Aorta (tissue), 5 donors: ENCODE measurements around the gene USP6NL. TPM values are rescaled to one million over a fixed set of nuclear protein-coding genes. Genes with fewer than 3 reads are reported as not detected.

Source experiments
- ATAC-seq: fragments of 200-7000 bp; cut with Tn5 transposase; one replicate; pipeline ENCODE4 v1.9.1; 2022; ENCODE audit warnings: moderate library complexity; ENCODE audit not compliant: low FRiP score
- DNase-seq, 2 donors: peaks; one replicate each; pipeline ENCODE4 v3.0.0-alpha.2; 2020
- H3K27ac ChIP-seq, 2 donors: one replicate each; pipeline ENCODE4 v1.5.1; 2013; ENCODE audit warnings: low read length in 2 of 2, mild to moderate bottlenecking in 2 of 2, moderate library complexity in 2 of 2, control low read depth in 1 of 2, inconsistent platforms in 1 of 2, low read depth in 1 of 2
- H3K27me3 ChIP-seq, 2 donors: one replicate each; pipeline ENCODE4 v1.6.1; 2013; ENCODE audit warnings: control low read depth in 1 of 2, low read length in 1 of 2, mild to moderate bottlenecking in 1 of 2, moderate library complexity in 1 of 2; ENCODE audit not compliant: insufficient read depth in 2 of 2, control insufficient read depth in 1 of 2
- H3K36me3 ChIP-seq, 2 donors: one replicate each; pipeline ENCODE4 v1.6.1; 2013; ENCODE audit warnings: control low read depth in 1 of 2, low read length in 1 of 2, mild to moderate bottlenecking in 1 of 2; ENCODE audit not compliant: insufficient read depth in 2 of 2, control insufficient read depth in 1 of 2
- H3K4me1 ChIP-seq, 2 donors: one replicate each; pipeline ENCODE4 v1.6.1; 2013; ENCODE audit warnings: low read length in 2 of 2, control low read depth in 1 of 2, mild to moderate bottlenecking in 1 of 2, moderate library complexity in 1 of 2; ENCODE audit not compliant: insufficient read depth in 2 of 2, control insufficient read depth in 1 of 2
- H3K4me3 ChIP-seq, 2 donors: one replicate each; pipeline ENCODE4 v1.5.1; 2013; ENCODE audit warnings: low read length in 2 of 2, control low read depth in 1 of 2, mild to moderate bottlenecking in 1 of 2
- H3K9me3 ChIP-seq: one replicate; pipeline ENCODE4 v1.6.1; 2013; ENCODE audit warnings: mild to moderate bottlenecking, low read length; ENCODE audit not compliant: control insufficient read depth
- WGBS, 2 donors: extraction: QIAGEN DNeasy Blood & Tissue Kit; methylation state at CpG; one replicate each; pipeline ENCODE4 v1.1.7; 2013; 5-methylcytosine and 5-hydroxymethylcytosine counted together
- intact Hi-C, 2 donors: fragments of 100-400 bp; cut with DNase I; formaldehyde crosslinking; loops; one replicate each; pipeline versions ENCODE4 v1.14.2 to v1.15.0; 2022
- polyA plus RNA-seq, 2 donors: library from polyadenylated mRNA; stranded (reverse); fragments of 200-250 nt; gene quantifications; one replicate each; pipeline ENCODE4 v1.2.3, GENCODE V29; 2013
- total RNA-seq, 2 donors: library from RNA; stranded (reverse); fragmentation: NEBNext Ultra II Directional; extraction: Animal tissue kit (Norgen Biotek cat#: 25700); gene quantifications; one replicate each; pipeline ENCODE4 v1.2.1, GENCODE V29; 2021
- donor health status: healthy with polysubstance abuse.
- donor health status: Bipolar disorder and iron deficiency.
- donor health status: DM: no; HTN: no; CAD: no.
- donor health status: DM: no; HTN: no; CAD: no.
- donor health status: DM: yes; HTN: yes; CAD: no.

USP6NL gene
- total and polyA plus RNA-seq, 4 donors: 3.8 to 12.5 (median 7.7) TPM

DNA sequence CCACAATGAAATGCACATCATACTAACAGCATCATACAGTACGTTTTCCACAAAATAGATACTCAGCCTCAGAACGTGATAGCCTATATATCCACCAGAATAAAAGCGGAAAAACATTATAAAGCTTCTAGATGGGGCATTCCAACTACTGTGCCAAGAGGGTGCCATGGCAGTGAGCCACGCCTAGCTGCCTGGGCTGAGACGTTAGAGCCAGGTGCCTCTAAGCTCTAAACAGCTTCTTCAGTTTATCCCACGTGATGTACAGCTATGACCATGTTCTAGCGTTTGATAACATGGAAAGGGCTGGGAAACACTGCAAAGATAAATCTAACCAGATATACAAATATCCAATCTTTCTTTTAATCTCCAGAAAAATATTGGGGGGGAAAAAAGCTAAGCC, 17.8 kb downstream of the USP6NL start:
- Histone ChIP-seq H3K36me3 (peaks cover 0 to 1% of the 10 kb centered on the region in 2 donors), H3K4me3 (no peak overlapping the region), H3K27ac (no peak overlapping the region), H3K27me3 (no peaks in the 10 kb centered on the region), H3K9me3 (no peaks in the 10 kb centered on the region), H3K4me1 (peaks cover 0 to 1% of the 10 kb centered on the region in 2 donors)
- no peak for DNase-seq
- 89 to 94% methylated on average over 7 of the region's 7 CpGs for WGBS, 2 donors
- no peak for ATAC-seq
- intact Hi-C loops: no loop called here

- DNase-seq (no peak), ATAC-seq (no peak)
- Histone ChIP-seq H3K9me3 (no peaks in the 10 kb centered on the region), H3K4me3 (no peak overlapping the region), H3K27me3 (no peaks in the 10 kb centered on the region), H3K27ac (no peak overlapping the region), H3K36me3 (peaks cover 0 to 1% of the 10 kb centered on the region in 2 donors), H3K4me1 (no peaks in the 10 kb centered on the region)
- intact Hi-C loops: no loop called here
- 93 to 94% methylated on average over 4 of the region's 4 CpGs for WGBS, 2 donors
These were observed 21.7 kb downstream of the USP6NL start for GRCh38 chr10:11589738-11590137.

DNA sequence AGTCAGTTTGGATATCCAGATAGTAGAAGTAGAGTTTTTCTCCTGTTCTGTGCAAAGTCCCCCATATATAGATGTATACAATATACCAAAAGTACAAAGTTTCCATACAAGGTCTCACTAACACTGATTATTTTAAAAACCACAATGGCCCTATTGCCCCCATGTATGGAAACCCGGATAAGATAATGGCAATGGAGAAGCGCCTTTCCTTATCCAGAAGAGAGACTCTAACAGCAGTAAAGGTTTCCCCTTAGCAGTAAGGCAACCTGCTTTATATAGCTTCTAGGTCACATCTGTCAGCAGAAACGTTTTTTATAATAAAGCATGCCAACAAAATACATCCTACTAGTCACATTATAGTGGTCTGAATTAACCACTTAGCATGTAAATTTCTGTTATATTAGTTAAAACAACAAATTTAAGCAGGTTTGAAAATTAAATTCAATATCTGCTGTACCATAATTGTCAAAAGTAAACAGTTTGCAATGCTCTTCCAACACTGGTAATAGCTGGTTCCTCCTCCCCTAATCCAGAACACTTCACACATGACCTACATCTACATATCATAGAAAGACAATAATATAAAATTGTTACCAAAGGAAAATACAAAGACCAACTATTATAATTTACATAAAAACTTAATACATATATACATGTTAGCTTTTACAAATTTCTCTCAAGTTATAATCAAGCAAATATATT, 22.4 kb downstream of the USP6NL start:
- 75 to 76% methylated on average over 3 of the region's 3 CpGs for WGBS, 2 donors
- intact Hi-C loops: no loop called here
- DNase-seq (no peak), ATAC-seq (no peak)
- H3K4me3 ChIP-seq: no peak overlapping the region
- H3K27ac ChIP-seq: no peak overlapping the region
- H3K9me3 ChIP-seq: no peaks in the 10 kb centered on the region
- no peaks in the 10 kb centered on the region for H3K4me1 ChIP-seq
- no peaks in the 10 kb centered on the region for H3K36me3 ChIP-seq
- no peaks in the 10 kb centered on the region for H3K27me3 ChIP-seq

GRCh38 chr10:11587722-11588259, 23.7 kb downstream of the USP6NL start:
- intact Hi-C loops: no loop called here
- WGBS, 2 donors: 90 to 91% methylated on average over 4 of the region's 4 CpGs

DNA sequence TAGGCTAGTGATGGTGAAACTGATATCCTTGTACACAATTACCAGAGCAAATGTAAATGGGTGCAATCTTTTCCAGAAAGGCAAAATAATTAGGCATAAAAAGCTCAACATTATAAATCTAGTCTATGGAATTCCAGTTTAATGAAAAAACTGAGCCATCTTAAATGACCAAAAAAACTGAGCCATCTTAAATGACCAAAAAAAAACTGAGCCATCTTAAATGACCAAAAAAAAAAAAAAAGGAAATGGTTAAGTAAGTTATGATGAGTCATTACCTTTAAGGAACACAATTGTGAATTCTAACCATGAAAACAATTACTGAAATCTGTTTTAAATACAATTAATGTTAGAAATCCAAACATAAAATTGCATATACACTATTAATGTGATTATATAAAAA, 25.3 kb downstream of the USP6NL start:
- ATAC-seq (no peak), DNase-seq (no peak)
- Histone ChIP-seq H3K4me3 (no peak overlapping the region), H3K27me3 (no peaks in the 10 kb centered on the region), H3K4me1 (no peaks in the 10 kb centered on the region), H3K9me3 (no peaks in the 10 kb centered on the region), H3K36me3 (no peaks in the 10 kb centered on the region), H3K27ac (no peak overlapping the region)
- intact Hi-C loops: no loop called here

More at GRCh38 chr10:11587722-11588259, 23.7 kb downstream of the USP6NL start:
- H3K4me1 ChIP-seq: no peaks in the 10 kb centered on the region
- no peak for DNase-seq
- no peak overlapping the region for H3K4me3 ChIP-seq
- H3K27ac ChIP-seq: no peak overlapping the region
- no peaks in the 10 kb centered on the region for H3K9me3 ChIP-seq
- no peak for ATAC-seq
- no peaks in the 10 kb centered on the region for H3K36me3 ChIP-seq
- no peaks in the 10 kb centered on the region for H3K27me3 ChIP-seq

- Histone ChIP-seq H3K4me3 (no peak overlapping the region), H3K9me3 (no peaks in the 10 kb centered on the region), H3K36me3 (no peaks in the 10 kb centered on the region), H3K27me3 (no peaks in the 10 kb centered on the region), H3K27ac (no peak overlapping the region), H3K4me1 (no peaks in the 10 kb centered on the region)
- intact Hi-C loops: no loop called here
- no peak for DNase-seq
- ATAC-seq: no peak
- WGBS, 2 donors: 41 to 45% methylated on average over 2 of the region's 2 CpGs
These were observed 30.2 kb downstream of the USP6NL start for GRCh38 chr10:11581213-11581612.

DNA sequence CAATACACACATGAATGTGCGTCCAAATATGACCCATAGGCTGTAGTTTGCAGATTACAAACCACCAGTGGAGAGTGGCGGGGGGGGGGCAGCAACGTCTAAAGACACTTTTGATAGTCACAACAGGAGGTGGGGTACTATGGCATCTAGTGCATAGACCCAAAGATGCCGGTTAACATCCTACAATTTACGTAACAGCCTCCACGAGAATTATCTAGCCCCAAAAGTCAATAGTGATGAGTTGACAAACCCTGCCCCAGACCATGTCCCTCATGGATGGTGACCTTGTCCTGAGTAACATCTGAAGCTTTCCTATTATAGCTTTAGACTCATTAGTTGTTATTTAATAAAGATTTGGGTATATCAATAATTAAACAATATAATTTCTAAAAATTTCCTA, 31.6 kb downstream of the USP6NL start:
- intact Hi-C loops: no loop called here
- Histone ChIP-seq H3K4me1 (no peaks in the 10 kb centered on the region), H3K4me3 (no peak overlapping the region), H3K9me3 (no peaks in the 10 kb centered on the region), H3K27me3 (no peaks in the 10 kb centered on the region), H3K36me3 (no peaks in the 10 kb centered on the region), H3K27ac (no peak overlapping the region)
- WGBS, 2 donors: 92% methylated on average over 6 of the region's 6 CpGs
- DNase-seq: no peak
- no peak for ATAC-seq

- DNase-seq: no peak
- WGBS, 2 donors: 86 to 91% methylated on average over 2 of the region's 2 CpGs
- intact Hi-C loops: no loop called here
These were observed 32.6 kb downstream of the USP6NL start for GRCh38 chr10:11578802-11579255.

DNA sequence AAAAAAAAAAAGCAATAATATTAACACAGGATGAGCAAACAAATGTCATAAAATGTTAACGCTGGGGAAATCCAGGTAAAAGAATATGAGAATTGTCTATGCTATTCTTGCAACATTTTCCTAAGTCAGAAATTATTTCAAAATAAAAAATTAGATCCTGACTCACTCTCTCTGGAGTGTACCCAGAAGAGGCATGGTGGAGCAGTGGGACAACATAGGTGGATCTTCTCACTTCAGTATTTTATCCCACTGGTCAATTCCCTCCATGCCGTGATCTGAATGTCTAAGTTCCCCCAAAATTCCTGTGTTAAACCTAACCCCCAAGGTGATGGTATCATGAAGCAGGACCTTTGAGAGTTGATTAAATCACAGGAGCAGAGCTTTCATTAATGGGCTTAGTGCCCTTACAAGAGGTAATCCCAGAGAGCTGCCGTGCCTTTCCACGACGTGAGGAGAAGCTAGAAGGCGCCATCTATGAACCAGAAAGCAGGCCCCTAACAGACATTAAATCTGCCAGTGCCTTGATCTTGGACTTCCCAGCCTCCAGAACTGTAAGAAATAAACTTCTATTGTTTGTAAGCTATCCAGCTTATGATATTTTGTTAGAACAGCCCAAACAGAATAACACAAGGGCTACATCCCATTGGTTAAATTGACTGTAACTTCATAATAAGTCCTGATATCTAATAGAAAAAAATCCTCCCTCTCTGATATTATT, 35.2 kb downstream of the USP6NL start:
- DNase-seq: no peak
- H3K4me1 ChIP-seq: no peaks in the 10 kb centered on the region
- no peak overlapping the region for H3K27ac ChIP-seq
- intact Hi-C loops: no loop called here
- 93 to 97% methylated on average over 6 of the region's 6 CpGs for WGBS, 2 donors
- H3K9me3 ChIP-seq: no peaks in the 10 kb centered on the region
- H3K4me3 ChIP-seq: no peak overlapping the region
- H3K36me3 ChIP-seq: no peaks in the 10 kb centered on the region
- no peaks in the 10 kb centered on the region for H3K27me3 ChIP-seq
- no peak for ATAC-seq

More at GRCh38 chr10:11578802-11579255, 32.6 kb downstream of the USP6NL start:
- no peak for ATAC-seq
- Histone ChIP-seq H3K4me3 (no peak overlapping the region), H3K27me3 (no peaks in the 10 kb centered on the region), H3K4me1 (no peaks in the 10 kb centered on the region), H3K27ac (no peak overlapping the region), H3K9me3 (no peaks in the 10 kb centered on the region), H3K36me3 (no peaks in the 10 kb centered on the region)
